Adrenal gland (tissue), 12 donors: ENCODE data around the gene ZSCAN12. TPM values are rescaled to one million over a fixed set of nuclear protein-coding genes. Genes with fewer than 3 reads are reported as not detected.

Experiments used
- DNase-seq, 7 donors: peaks; one replicate each; pipeline ENCODE4 v3.0.0-alpha.2; 2019 to 2020
- H3K27ac ChIP-seq, 5 donors: fragments of 200-600 bp; sonication (generic) in 4 of 5; 1 replicate in 3 of 5; 2 replicates in 2 of 5; pipeline versions ENCODE4 v1.5.1 to v1.8.0; 2016 to 2020; ENCODE audit warnings: mild to moderate bottlenecking in 1 of 5
- H3K27me3 ChIP-seq: fragments of 200-600 bp; 2 replicates; pipeline ENCODE4 v1.8.0; 2021
- H3K36me3 ChIP-seq, 2 donors: fragments of 200-600 bp; replicated peaks in 1 of 2; 1 replicate in 1 of 2; 2 replicates in 1 of 2; pipeline versions ENCODE4 v1.5.1 to v1.8.0; 2018 to 2022
- H3K4me1 ChIP-seq, 2 donors: fragments of 200-600 bp; replicated peaks in 1 of 2; 1 replicate in 1 of 2; 2 replicates in 1 of 2; pipeline versions ENCODE4 v1.5.1 to v1.8.0; 2018 to 2021
- H3K4me3 ChIP-seq, 4 donors: fragments of 200-600 bp; sonication (generic) in 3 of 4; one replicate each; pipeline ENCODE4 v1.5.1; 2016 to 2018
- H3K9me3 ChIP-seq, 3 donors: fragments of 200-600 bp; sonication (generic) in 1 of 3; replicated peaks in 1 of 3; 1 replicate in 2 of 3; 2 replicates in 1 of 3; pipeline versions ENCODE4 v1.5.1 to v1.8.0; 2016 to 2021
- POLR2A ChIP-seq, 2 donors: fragments of 450-650 bp; IDR thresholded peaks; one replicate each; pipeline ENCODE4 v1.6.1; 2017; ENCODE audit warnings: antibody characterized with exemption in 2 of 2, mild to moderate bottlenecking in 2 of 2, moderate library complexity in 1 of 2
- WGBS, 4 donors: extraction: QIAGEN DNeasy Blood & Tissue Kit in 2 of 4; methylation state at CpG; one replicate each; pipeline versions ENCODE4 v1.1.5 to v1.1.7; 2013 to 2017; 5-methylcytosine and 5-hydroxymethylcytosine counted together
- intact Hi-C, 2 donors: fragments of 100-400 bp; cut with DNase I; formaldehyde crosslinking; loops; one replicate each; pipeline versions ENCODE4 v1.14.1 to v1.15.0; 2022 to 2023
- polyA plus RNA-seq, 3 donors: library from polyadenylated mRNA; stranded (reverse); fragments of 200-250 nt in 2 of 3; fragments of 350-450 nt in 1 of 3; fragmentation: Illumina TruSeq in 1 of 3; extraction: RNeasy Lipid Tissue Mini Kit (QIAGEN cat#74804) in 1 of 3; gene quantifications; one replicate each; pipeline ENCODE4 v1.2.3, GENCODE V29; 2013 to 2014
- total RNA-seq, 9 donors: library from RNA; depleted of rRNA in 4 of 9; stranded (reverse); fragments of >200 nt in 4 of 9; fragments of 120-200 nt in 1 of 9; fragmentation: NEBNext Ultra II Directional in 1 of 9; extraction: Animal tissue kit (Norgen Biotek cat#: 25700) in 1 of 9; gene quantifications; one replicate each; pipeline versions ENCODE4 v1.1.0 to v1.2.4, GENCODE V29; 2013 to 2023
- TF ChIP-seq, protein P1 (sequence below), 6 experiments: fragments of 450-650 bp in 4 of 6; fragments of 200-600 bp in 2 of 6; sonication (generic) in 1 of 6; IDR thresholded peaks; 1 replicate in 5 of 6; 2 replicates in 1 of 6; pipeline versions ENCODE4 v1.5.1 to v1.8.0; 2016 to 2021; ENCODE audit warnings: antibody characterized with exemption in 6 of 6, mild to moderate bottlenecking in 2 of 6, moderate library complexity in 1 of 6
- donor health status: healthy with polysubstance abuse.
- donor health status: Bipolar disorder and iron deficiency.
- donor health status: DM: yes; HTN: yes; CAD: no.
- donor health status: DM: no; HTN: no; CAD: no.
- donor health status: DM: no; HTN: no; CAD: no.
- donor health status: DM: yes; HTN: yes; CAD: no.

ZSCAN12 gene
- total and polyA plus RNA-seq, 12 donors, result 1.0 to 10.7 (median 4.6) TPM

DNA sequence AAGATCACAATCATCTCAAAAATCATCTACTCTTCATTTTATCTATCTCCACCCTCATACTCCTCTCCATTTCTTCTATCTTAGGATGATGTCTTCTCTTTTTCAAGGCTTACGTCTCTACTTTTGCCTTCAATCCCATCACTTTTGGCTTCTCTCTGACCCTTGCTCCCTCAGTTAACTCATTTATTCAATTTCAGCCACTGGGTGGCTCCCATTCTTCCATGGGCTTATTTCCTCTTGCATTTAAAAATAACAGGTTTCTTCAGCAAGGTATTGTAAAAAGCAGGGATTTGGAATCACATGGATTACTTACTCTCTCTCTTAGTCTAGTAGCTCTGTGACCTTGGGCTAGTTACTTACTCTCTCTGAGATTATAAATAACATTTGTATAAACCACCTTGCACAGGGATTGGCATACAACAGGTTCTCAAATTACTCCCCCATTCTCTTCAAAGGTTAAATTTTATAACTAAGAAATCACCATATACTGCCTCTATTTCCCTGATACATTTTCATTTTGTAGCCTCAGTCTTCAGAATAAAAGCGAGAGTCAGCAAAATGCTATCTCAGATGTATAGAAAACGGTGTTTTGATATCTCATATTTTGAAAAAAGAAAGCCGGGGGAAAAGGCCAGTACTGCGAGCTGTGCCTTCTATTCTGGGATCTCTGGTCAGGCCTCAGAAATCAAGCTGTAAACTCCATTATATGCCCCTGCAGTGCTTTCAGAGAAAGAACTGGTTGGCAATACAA lies 5.5 kb downstream of the ZSCAN12 start:
- TF ChIP-seq POLR2A (IDR thresholded peaks at IDR 0.05), result no peak
- TF ChIP-seq, protein P1, sequence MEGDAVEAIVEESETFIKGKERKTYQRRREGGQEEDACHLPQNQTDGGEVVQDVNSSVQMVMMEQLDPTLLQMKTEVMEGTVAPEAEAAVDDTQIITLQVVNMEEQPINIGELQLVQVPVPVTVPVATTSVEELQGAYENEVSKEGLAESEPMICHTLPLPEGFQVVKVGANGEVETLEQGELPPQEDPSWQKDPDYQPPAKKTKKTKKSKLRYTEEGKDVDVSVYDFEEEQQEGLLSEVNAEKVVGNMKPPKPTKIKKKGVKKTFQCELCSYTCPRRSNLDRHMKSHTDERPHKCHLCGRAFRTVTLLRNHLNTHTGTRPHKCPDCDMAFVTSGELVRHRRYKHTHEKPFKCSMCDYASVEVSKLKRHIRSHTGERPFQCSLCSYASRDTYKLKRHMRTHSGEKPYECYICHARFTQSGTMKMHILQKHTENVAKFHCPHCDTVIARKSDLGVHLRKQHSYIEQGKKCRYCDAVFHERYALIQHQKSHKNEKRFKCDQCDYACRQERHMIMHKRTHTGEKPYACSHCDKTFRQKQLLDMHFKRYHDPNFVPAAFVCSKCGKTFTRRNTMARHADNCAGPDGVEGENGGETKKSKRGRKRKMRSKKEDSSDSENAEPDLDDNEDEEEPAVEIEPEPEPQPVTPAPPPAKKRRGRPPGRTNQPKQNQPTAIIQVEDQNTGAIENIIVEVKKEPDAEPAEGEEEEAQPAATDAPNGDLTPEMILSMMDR (IDR thresholded peaks at IDR 0.05), result peak in 2 of 6 experiments; percentile 10 to 23
- 70 to 96% (median 75%) methylated on average over 5 of the region's 5 CpGs for WGBS, 4 donors
- Histone ChIP-seq H3K27ac (no peak overlapping the region), H3K27me3 (no peaks in the 10 kb centered on the region), H3K4me3 (no peak overlapping the region), H3K9me3 (no peaks in the 10 kb centered on the region), H3K4me1 (peaks cover 7 to 23% of the 10 kb centered on the region in 2 donors), H3K36me3 (peaks cover 0 to 34% of the 10 kb centered on the region in 2 donors)
- intact Hi-C loops, result no loop called here
- DNase-seq, result no peak

DNA sequence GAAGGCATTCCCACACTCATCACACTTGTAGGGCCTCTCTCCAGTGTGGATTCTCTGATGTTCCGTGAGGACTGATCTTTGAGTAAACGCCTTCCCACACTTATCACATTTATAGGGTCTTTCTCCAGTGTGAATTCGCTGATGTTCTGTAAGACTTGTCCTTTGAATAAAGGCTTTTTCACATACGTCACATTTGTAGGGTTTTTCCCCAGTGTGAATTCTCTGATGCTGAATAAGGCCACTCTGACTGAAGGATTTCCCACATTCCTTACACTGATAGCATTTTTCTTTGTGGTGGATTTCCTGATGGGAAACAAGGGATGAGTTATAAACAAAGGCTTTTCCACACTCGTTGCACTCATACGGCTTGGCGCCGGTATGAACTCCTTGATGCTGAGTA lies 8.9 kb downstream of the ZSCAN12 start:
- TF ChIP-seq, protein P1 (IDR thresholded peaks at IDR 0.05), result no peak
- no peak for TF ChIP-seq POLR2A (IDR thresholded peaks at IDR 0.05)
- DNase-seq, result no peak
- Histone ChIP-seq H3K4me3 (no peak overlapping the region), H3K27ac (no peak overlapping the region), H3K4me1 (peaks cover 0 to 6% of the 10 kb centered on the region in 2 donors), H3K36me3 (peaks cover 0 to 42% of the 10 kb centered on the region in 2 donors), H3K9me3 (no peaks in the 10 kb centered on the region), H3K27me3 (no peaks in the 10 kb centered on the region)
- intact Hi-C loops, result no loop called here
- 95 to 97% (median 96%) methylated on average over 8 of the region's 8 CpGs for WGBS, 4 donors

DNA sequence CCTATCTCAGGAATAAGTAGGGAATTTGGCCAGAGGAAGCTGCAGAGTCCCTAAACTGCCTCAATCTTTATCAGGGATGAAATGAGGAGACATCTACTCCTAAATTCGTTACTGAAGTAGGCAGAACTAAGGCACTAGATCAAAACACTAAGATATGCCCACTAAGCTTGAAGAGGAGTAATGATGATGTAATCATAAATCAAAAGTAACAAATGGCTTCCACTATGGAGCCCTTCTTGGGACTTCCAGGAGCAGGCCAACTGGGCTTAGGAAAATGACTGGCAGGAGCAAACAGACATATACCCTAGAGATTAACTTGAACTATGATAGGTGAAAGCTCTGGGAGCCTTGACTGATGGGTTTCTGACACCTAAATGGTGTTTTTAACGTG lies 15.4 kb downstream of the ZSCAN12 start:
- intact Hi-C loops, result no loop called here
- Histone ChIP-seq H3K27ac (peak overlapping the region in 2 of 5 donors; percentile 88 to 91), H3K27me3 (no peaks in the 10 kb centered on the region), H3K4me3 (no peak overlapping the region), H3K9me3 (no peaks in the 10 kb centered on the region), H3K4me1 (peaks cover 0 to 8% of the 10 kb centered on the region in 2 donors), H3K36me3 (peaks cover 0 to 19% of the 10 kb centered on the region in 2 donors)
- DNase-seq, result no peak
- WGBS, 4 donors, result 65 to 77% (median 72%) methylated on average over 2 of the region's 2 CpGs
- TF ChIP-seq, protein P1 (IDR thresholded peaks at IDR 0.05), result no peak
- TF ChIP-seq POLR2A (IDR thresholded peaks at IDR 0.05), result no peak

DNA sequence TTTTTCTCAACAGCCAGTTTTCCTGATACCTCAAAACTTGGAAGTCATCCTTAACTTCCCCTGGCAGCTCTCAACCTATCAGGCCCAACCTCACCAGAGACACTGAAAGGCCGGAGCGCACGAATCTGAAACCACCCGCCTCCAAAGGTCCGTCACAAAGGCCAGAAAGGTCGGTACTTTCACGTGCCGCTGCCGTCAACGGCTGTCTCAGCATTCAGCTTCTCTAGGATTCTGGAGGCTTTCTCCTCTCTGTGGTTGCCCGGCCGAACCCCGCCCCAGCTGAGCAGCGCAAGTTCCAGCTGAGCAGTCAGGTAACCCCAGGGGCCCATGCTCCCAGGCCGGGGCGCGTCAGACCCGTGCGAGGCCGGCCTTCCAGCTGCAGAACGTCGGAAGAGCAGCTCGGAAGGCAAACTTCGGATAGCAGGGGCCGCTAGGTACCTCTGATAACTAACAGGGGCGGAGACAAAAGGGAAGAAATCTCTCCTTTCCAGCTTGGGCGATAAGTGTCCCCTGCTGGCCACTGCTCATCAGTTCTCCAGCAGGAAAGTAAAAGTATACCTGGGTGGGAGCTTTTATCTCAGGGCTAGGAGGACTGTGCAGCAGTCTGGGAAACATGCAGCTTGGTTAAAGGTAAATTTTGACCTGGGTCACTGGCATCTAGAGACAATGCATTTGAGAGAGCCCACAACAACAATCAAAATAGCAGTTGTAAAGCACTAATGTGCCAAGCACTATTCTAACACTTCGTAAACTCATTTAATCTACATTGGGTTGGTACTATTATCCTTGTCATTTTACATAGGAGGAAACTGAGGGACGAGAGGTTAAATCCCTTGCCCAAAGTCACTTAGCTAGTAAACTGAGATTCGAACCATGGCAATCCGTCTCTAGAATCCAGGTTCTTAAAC lies 16.1 kb downstream of the ZSCAN12 start:
- intact Hi-C loops, result no loop called here
- DNase-seq, result peak; percentile 88 to 97 (median 93)
- H3K4me1 ChIP-seq, result peaks cover 0 to 8% of the 10 kb centered on the region in 2 donors
- no peaks in the 10 kb centered on the region for H3K9me3 ChIP-seq
- peak overlapping the region in 3 of 4 donors; percentile 50 to 65 (median 54) for H3K4me3 ChIP-seq
- peak overlapping the region; percentile 57 to 91 (median 85) for H3K27ac ChIP-seq
- 12 to 27% (median 14%) methylated on average over 13 to 31 of the region's 31 CpGs for WGBS, 4 donors
- H3K36me3 ChIP-seq, result peaks cover 0 to 19% of the 10 kb centered on the region in 2 donors
- no peaks in the 10 kb centered on the region for H3K27me3 ChIP-seq
- TF ChIP-seq POLR2A (IDR thresholded peaks at IDR 0.05), result peak; percentile 19 to 74
- TF ChIP-seq, protein P1 (IDR thresholded peaks at IDR 0.05), result peak; percentile 19 to 70 (median 55)
